GM21825 (cell line): ENCODE results near the gene OCRL.

ENCODE experiments used
- ATAC-seq: cut with Tn5 transposase; IDR thresholded peaks from one replicate; pipeline ENCODE4 v1.9.1; 2021; ENCODE audit warnings: mild to moderate bottlenecking, moderate library complexity; ENCODE audit not compliant: unreplicated experiment

OCRL gene

DNA sequence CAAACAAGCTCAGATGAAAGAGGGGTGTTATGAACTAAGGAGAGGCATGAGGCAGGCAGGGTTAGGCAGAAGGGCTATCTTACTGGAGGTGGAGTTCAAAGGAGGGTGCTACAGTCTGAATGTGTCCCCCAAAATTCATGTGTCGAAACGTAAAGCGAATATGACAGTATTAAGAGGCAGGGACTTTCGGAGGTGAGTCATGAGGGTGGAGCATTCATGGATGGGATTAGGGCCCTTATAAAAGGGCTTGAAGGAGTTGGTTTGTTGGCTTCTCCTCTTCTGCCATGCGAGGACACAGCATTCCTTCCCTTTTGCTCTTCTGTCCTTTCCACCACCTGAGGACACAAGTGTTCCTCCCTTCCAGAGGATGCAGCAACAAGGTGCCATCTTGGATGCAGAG, 91.8 kb downstream of the OCRL start:
- ATAC-seq = no peak

DNA sequence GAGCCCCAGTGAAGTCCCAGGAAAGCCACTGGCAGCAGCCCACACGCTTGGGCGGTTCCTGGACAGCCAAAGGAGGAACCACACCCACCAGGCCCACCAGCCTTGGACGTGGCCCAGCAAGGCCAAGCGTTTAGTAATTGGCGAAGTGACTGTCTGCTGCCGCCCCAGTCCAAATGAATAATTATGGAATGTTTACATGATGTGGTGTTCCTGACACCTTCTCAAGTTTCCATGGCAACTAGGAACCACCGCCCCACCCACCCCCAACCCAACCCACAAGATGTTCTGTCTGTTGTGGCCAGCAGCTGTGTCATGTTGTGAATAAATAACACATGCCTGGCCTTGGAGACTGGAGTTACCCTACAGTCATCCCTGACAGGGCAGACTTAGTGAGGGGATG, 92.4 kb downstream of the OCRL start:
- no peak for ATAC-seq

GRCh38 chrX:129634541-129634940, 94.5 kb downstream of the OCRL start:
- ATAC-seq = no peak

- ATAC-seq = no peak
Observed at GRCh38 chrX:129636175-129636681, 96.2 kb downstream of the OCRL start.

DNA sequence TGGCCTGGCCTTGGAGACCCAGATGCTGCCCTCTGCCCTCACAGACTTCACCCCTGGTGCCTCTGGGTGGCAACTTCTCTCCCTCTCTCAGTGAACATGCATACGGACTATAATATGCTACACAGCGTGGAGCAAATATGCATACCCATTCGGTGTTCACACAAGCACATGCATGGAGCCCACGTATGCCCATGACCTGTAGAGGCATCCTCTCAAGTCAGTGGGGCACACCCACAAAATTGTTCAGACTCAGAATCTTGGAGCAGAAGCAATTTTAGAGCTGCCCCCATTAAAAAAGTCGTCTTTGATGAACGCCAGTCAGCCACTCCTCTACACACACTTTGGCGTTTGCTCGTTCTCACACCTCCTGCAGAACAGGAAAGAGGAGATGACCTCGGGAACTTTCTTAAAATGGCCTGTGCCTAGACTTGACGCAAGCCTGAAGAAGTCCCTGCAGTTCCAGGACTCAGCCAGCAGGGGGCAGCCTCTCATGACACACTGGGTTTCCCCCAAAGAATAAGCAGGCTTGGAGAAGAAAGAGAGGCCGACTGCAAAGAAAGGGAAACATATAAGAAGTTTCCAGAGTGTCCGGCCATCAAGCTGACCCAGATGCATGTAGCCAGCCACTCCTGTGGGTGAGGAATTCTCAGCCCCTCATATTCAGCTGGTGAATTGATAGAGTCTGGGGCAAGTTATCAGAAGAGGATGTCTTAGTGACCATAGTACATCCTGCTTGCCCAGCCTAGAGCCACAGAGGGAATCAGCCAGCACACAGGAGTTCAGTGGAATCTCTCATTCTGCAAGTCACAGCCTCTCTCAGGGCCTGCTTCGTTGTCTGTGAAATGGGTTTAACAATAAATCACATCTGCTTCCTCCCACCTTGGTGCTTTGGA, 97.4 kb downstream of the OCRL start:
- ATAC-seq = peak; percentile 86

GRCh38 chrX:129638917-129639316, 98.9 kb downstream of the OCRL start:
- no peak for ATAC-seq

GRCh38 chrX:129640737-129641136, 100.7 kb downstream of the OCRL start:
- ATAC-seq = no peak

- no peak for ATAC-seq
Observed at GRCh38 chrX:129641469-129641868, 101.4 kb downstream of the OCRL start.

DNA sequence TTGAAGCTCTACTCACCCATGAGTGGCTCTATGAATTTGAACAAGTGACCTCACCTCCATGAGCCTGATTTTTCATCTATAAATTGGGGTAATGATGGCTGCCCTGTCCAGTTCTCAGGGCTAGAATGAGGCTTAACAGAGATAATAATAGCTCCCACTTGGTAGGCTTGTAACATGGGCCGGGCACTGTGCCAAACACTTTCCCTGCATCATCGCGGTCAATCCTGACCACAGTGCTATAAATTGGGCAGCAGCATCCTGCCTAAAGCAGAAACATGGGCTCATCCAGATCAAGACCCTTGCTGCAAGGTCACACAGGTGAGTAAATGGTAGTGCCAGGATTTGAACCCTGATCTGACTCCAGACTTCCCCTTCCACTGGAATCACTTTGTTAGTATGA, 101.9 kb downstream of the OCRL start:
- ATAC-seq = no peak
